ENCODE measurements around the gene PDGFC.

The PDGFC gene

GRCh38 chr4:156783966-156784365 lies 187.6 kb downstream of the PDGFC start:
- H3K9ac ChIP-seq (ENCODE audit: low read length) = no peak overlapping the region
- no peaks in the 10 kb centered on the region for H3K9me3 ChIP-seq (ENCODE audit: control insufficient read depth, insufficient read depth, low read depth, low read length)
- H3K4me3 ChIP-seq (ENCODE audit: low read depth, low read length) = no peak overlapping the region
- H3K4me1 ChIP-seq (ENCODE audit: control insufficient read depth, insufficient read depth, low read length) = no peaks in the 10 kb centered on the region
- H3K27me3 ChIP-seq (ENCODE audit: control insufficient read depth, insufficient read depth, low read length) = no peaks in the 10 kb centered on the region
- no peaks in the 10 kb centered on the region for H3K36me3 ChIP-seq (ENCODE audit: control insufficient read depth, insufficient read depth, low read length)
- no peak overlapping the region for H3K27ac ChIP-seq (ENCODE audit: low read depth, low read length)

- no peaks in the 10 kb centered on the region for H3K4me1 ChIP-seq (ENCODE audit: control insufficient read depth, insufficient read depth, low read length)
- H3K9me3 ChIP-seq (ENCODE audit: control insufficient read depth, insufficient read depth, low read depth, low read length) = no peaks in the 10 kb centered on the region
- no peak overlapping the region for H3K27ac ChIP-seq (ENCODE audit: low read depth, low read length)
- no peaks in the 10 kb centered on the region for H3K27me3 ChIP-seq (ENCODE audit: control insufficient read depth, insufficient read depth, low read length)
- H3K4me3 ChIP-seq (ENCODE audit: low read depth, low read length) = no peak overlapping the region
- no peak overlapping the region for H3K9ac ChIP-seq (ENCODE audit: low read length)
- no peaks in the 10 kb centered on the region for H3K36me3 ChIP-seq (ENCODE audit: control insufficient read depth, insufficient read depth, low read length)
Measured at GRCh38 chr4:156782491-156782890, 189.1 kb downstream of the PDGFC start.

- H3K27me3 ChIP-seq (ENCODE audit: control insufficient read depth, insufficient read depth, low read length) = no peaks in the 10 kb centered on the region
- H3K9me3 ChIP-seq (ENCODE audit: control insufficient read depth, insufficient read depth, low read depth, low read length) = no peaks in the 10 kb centered on the region
- H3K4me1 ChIP-seq (ENCODE audit: control insufficient read depth, insufficient read depth, low read length) = no peaks in the 10 kb centered on the region
- H3K27ac ChIP-seq (ENCODE audit: low read depth, low read length) = no peak overlapping the region
- no peak overlapping the region for H3K4me3 ChIP-seq (ENCODE audit: low read depth, low read length)
- no peaks in the 10 kb centered on the region for H3K36me3 ChIP-seq (ENCODE audit: control insufficient read depth, insufficient read depth, low read length)
- no peak overlapping the region for H3K9ac ChIP-seq (ENCODE audit: low read length)
Measured at GRCh38 chr4:156781852-156782251, 189.7 kb downstream of the PDGFC start.

- Histone ChIP-seq H3K27ac (ENCODE audit: low read depth, low read length) (no peak overlapping the region), H3K9me3 (ENCODE audit: control insufficient read depth, insufficient read depth, low read depth, low read length) (no peaks in the 10 kb centered on the region), H3K4me3 (ENCODE audit: low read depth, low read length) (no peak overlapping the region), H3K9ac (ENCODE audit: low read length) (no peak overlapping the region), H3K36me3 (ENCODE audit: control insufficient read depth, insufficient read depth, low read length) (no peaks in the 10 kb centered on the region), H3K4me1 (ENCODE audit: control insufficient read depth, insufficient read depth, low read length) (no peaks in the 10 kb centered on the region), H3K27me3 (ENCODE audit: control insufficient read depth, insufficient read depth, low read length) (no peaks in the 10 kb centered on the region)
Measured at GRCh38 chr4:156779774-156780173, 191.8 kb downstream of the PDGFC start.

- Histone ChIP-seq H3K27me3 (ENCODE audit: control insufficient read depth, insufficient read depth, low read length) (no peaks in the 10 kb centered on the region), H3K27ac (ENCODE audit: low read depth, low read length) (no peak overlapping the region), H3K4me1 (ENCODE audit: control insufficient read depth, insufficient read depth, low read length) (peaks cover 3% of the 10 kb centered on the region; the same call in 1 of the 2 replicates), H3K9me3 (ENCODE audit: control insufficient read depth, insufficient read depth, low read depth, low read length) (no peaks in the 10 kb centered on the region), H3K36me3 (ENCODE audit: control insufficient read depth, insufficient read depth, low read length) (no peaks in the 10 kb centered on the region), H3K4me3 (ENCODE audit: low read depth, low read length) (no peak overlapping the region), H3K9ac (ENCODE audit: low read length) (no peak overlapping the region)
Measured at GRCh38 chr4:156779042-156779441, 192.6 kb downstream of the PDGFC start.

- Histone ChIP-seq H3K4me1 (ENCODE audit: control insufficient read depth, insufficient read depth, low read length) (peaks cover 3% of the 10 kb centered on the region; the same call in 1 of the 2 replicates), H3K9me3 (ENCODE audit: control insufficient read depth, insufficient read depth, low read depth, low read length) (no peaks in the 10 kb centered on the region), H3K36me3 (ENCODE audit: control insufficient read depth, insufficient read depth, low read length) (no peaks in the 10 kb centered on the region), H3K4me3 (ENCODE audit: low read depth, low read length) (no peak overlapping the region), H3K27me3 (ENCODE audit: control insufficient read depth, insufficient read depth, low read length) (no peaks in the 10 kb centered on the region), H3K9ac (ENCODE audit: low read length) (no peak overlapping the region), H3K27ac (ENCODE audit: low read depth, low read length) (no peak overlapping the region)
Measured at GRCh38 chr4:156778606-156779005, 193.0 kb downstream of the PDGFC start.

DNA sequence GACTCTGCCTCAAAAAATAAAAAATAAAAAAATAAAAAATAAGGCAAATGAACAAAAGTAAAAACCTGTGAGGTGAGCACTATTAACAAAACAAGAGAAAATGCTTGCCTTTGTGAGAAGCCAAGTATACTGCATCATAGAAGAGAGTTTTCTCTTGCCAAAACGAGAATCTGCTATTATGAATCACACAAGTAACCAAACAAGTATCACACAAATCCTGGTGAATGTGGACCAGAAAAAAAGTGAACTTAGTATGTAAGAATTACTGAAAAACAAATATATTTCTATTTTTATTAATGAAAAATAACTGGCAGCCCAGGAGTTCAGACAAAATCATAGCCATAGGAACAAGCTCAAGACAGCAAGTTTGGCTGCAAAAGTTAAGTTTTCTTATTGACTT lies 193.5 kb downstream of the PDGFC start:
- Histone ChIP-seq H3K9ac (ENCODE audit: low read length) (no peak overlapping the region), H3K4me1 (ENCODE audit: control insufficient read depth, insufficient read depth, low read length) (peaks cover 3% of the 10 kb centered on the region; the same call in 1 of the 2 replicates), H3K27ac (ENCODE audit: low read depth, low read length) (no peak overlapping the region)

DNA sequence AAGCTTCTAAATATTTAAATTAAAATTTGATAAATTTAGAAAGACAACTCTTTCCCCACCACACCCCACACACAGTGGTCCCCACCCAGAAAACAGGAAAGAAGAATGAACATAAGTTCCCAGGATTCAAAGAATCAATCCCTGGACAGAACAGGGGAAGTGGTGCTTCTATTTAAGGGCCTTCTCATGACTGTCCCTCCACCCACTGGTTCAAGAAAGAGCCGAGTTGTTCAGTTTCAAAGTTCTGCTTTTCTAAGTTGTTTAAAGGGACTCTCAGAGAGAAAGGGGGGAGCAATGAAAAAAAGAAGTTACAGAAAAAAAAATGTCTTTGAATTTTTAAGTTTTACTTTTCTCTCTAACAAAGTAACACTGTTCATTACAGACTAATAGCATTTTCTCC lies 195.8 kb downstream of the PDGFC start:
- Histone ChIP-seq H3K9me3 (ENCODE audit: control insufficient read depth, insufficient read depth, low read depth, low read length) (no peaks in the 10 kb centered on the region), H3K4me3 (ENCODE audit: low read depth, low read length) (no peak overlapping the region), H3K9ac (ENCODE audit: low read length) (no peak overlapping the region), H3K27ac (ENCODE audit: low read depth, low read length) (no peak overlapping the region), H3K36me3 (ENCODE audit: control insufficient read depth, insufficient read depth, low read length) (no peaks in the 10 kb centered on the region), H3K4me1 (ENCODE audit: control insufficient read depth, insufficient read depth, low read length) (peaks cover 18% of the 10 kb centered on the region), H3K27me3 (ENCODE audit: control insufficient read depth, insufficient read depth, low read length) (no peaks in the 10 kb centered on the region)

More for the DNA sequence above, 193.5 kb downstream of the PDGFC start:
- Histone ChIP-seq H3K27me3 (ENCODE audit: control insufficient read depth, insufficient read depth, low read length) (no peaks in the 10 kb centered on the region), H3K4me3 (ENCODE audit: low read depth, low read length) (no peak overlapping the region), H3K9me3 (ENCODE audit: control insufficient read depth, insufficient read depth, low read depth, low read length) (no peaks in the 10 kb centered on the region), H3K36me3 (ENCODE audit: control insufficient read depth, insufficient read depth, low read length) (no peaks in the 10 kb centered on the region)

- H3K9ac ChIP-seq (ENCODE audit: low read length) = no peak overlapping the region
- no peaks in the 10 kb centered on the region for H3K27me3 ChIP-seq (ENCODE audit: control insufficient read depth, insufficient read depth, low read length)
- H3K4me1 ChIP-seq (ENCODE audit: control insufficient read depth, insufficient read depth, low read length) = peaks cover 24% of the 10 kb centered on the region
- H3K36me3 ChIP-seq (ENCODE audit: control insufficient read depth, insufficient read depth, low read length) = no peaks in the 10 kb centered on the region
- no peaks in the 10 kb centered on the region for H3K9me3 ChIP-seq (ENCODE audit: control insufficient read depth, insufficient read depth, low read depth, low read length)
- H3K4me3 ChIP-seq (ENCODE audit: low read depth, low read length) = no peak overlapping the region
- no peak overlapping the region for H3K27ac ChIP-seq (ENCODE audit: low read depth, low read length)
Measured at GRCh38 chr4:156774422-156774821, 197.2 kb downstream of the PDGFC start.

DNA sequence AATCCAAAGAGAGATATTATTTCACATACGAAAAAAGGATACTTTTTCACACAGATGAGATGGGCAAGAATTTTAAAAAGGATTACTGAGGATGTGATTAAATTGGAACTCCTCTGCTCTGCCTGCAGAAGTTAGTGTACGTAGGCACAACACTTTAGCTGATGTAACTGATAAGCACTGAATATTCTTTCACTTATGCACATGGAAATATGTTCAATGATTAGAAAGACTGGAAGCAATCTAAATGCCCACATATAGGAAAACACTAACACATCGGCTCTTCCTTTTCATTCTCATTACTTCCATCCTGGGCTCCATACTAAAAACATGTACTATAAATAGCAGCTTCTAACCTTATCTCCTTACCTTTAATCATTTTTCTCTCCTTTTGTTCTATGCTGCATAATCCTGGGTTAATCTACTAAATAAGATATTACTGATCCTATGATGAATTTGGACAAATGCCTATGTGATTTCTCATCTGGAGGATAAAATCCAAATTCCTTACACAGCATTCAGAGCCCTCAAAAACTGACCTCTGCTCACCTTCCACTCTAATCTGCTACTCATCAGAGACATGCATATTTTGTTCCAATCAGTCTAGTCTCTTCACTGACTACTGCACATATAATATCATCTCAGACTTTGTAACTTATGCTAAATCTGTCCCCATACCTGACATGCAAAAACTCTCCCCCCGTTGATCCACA lies 197.8 kb downstream of the PDGFC start:
- no peak overlapping the region for H3K4me3 ChIP-seq (ENCODE audit: low read depth, low read length)
- H3K9ac ChIP-seq (ENCODE audit: low read length) = no peak overlapping the region
- peaks cover 24% of the 10 kb centered on the region for H3K4me1 ChIP-seq (ENCODE audit: control insufficient read depth, insufficient read depth, low read length)
- H3K36me3 ChIP-seq (ENCODE audit: control insufficient read depth, insufficient read depth, low read length) = no peaks in the 10 kb centered on the region
- no peak overlapping the region for H3K27ac ChIP-seq (ENCODE audit: low read depth, low read length)
- no peaks in the 10 kb centered on the region for H3K9me3 ChIP-seq (ENCODE audit: control insufficient read depth, insufficient read depth, low read depth, low read length)
- no peaks in the 10 kb centered on the region for H3K27me3 ChIP-seq (ENCODE audit: control insufficient read depth, insufficient read depth, low read length)

GRCh38 chr4:156771171-156771837 lies 200.3 kb downstream of the PDGFC start:
- Histone ChIP-seq H3K9me3 (ENCODE audit: control insufficient read depth, insufficient read depth, low read depth, low read length) (no peaks in the 10 kb centered on the region), H3K36me3 (ENCODE audit: control insufficient read depth, insufficient read depth, low read length) (no peaks in the 10 kb centered on the region), H3K4me3 (ENCODE audit: low read depth, low read length) (no peak overlapping the region), H3K27me3 (ENCODE audit: control insufficient read depth, insufficient read depth, low read length) (no peaks in the 10 kb centered on the region), H3K4me1 (ENCODE audit: control insufficient read depth, insufficient read depth, low read length) (peaks cover 24% of the 10 kb centered on the region), H3K27ac (ENCODE audit: low read depth, low read length) (peak overlapping the region; percentile 89), H3K9ac (ENCODE audit: low read length) (no peak overlapping the region)

All from HUES6 (cell line).